GM10248 (cell line): ENCODE data around the gene BMPR2.

Source experiments
- CTCF ChIA-PET: fragments of 300-600 bp; sonication (Branson Sonifier 250); formaldehyde crosslinking; extraction: SDS; loops from one replicate; lab custom pipeline; 2021; ENCODE audit warnings: antibody characterized with exemption; lab: Yijun Ruan, JAX
- POLR2A ChIA-PET: fragments of 350-650 bp; sonication (Branson Sonifier 250); formaldehyde crosslinking; extraction: SDS; loops from one replicate; lab custom pipeline; 2020; ENCODE audit warnings: antibody characterized with exemption; lab: Yijun Ruan, JAX
- DNase-seq: peaks from one replicate; pipeline ENCODE4 v3.0.0; 2012; ENCODE audit errors: extremely low spot score
- CTCF ChIP-seq: IDR thresholded peaks from 2 replicates; pipeline ENCODE4 v1.5.1; 2012; ENCODE audit warnings: mild to moderate bottlenecking, low read depth; ENCODE audit errors: extremely low read depth, missing control alignments, control extremely low read depth

Gene BMPR2

GRCh38 chr2:202454536-202454935, 78.4 kb downstream of the BMPR2 start:
- no peak for DNase-seq
- POLR2A ChIA-PET: no interaction called here
- no peak for TF ChIP-seq CTCF
- CTCF ChIA-PET: no interaction called here

DNA sequence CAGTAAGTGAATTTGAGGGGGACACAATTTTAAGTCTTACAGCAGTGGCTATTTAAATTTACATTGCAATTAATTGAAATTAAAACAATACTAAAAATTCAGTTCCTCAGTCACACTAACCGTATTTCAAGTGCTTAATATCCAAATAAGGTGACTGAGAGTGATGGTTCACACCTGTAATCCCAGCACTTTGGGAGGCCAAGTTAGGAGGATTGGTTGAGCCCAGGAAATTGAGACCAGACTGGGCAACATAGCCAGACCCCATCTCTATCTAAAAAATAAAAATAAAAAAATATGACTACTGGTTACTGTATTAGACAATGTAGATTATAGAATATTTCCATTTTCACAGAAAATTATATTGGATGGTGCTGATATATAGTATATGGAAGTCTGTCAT, 79.0 kb downstream of the BMPR2 start:
- DNase-seq: no peak
- CTCF ChIA-PET: no interaction called here
- no peak for TF ChIP-seq CTCF
- POLR2A ChIA-PET: no interaction called here

GRCh38 chr2:202460119-202460518, 84.0 kb downstream of the BMPR2 start:
- no peak for DNase-seq
- ChIA-PET POLR2A (no interaction called here), CTCF (no interaction called here)
- TF ChIP-seq CTCF: no peak

- TF ChIP-seq CTCF: no peak
- ChIA-PET POLR2A (no interaction called here), CTCF (interaction anchor here (1.0 kb wide), 1 partner anchor 11 kb away, joined by 3 read pairs; no protein-coding TSS in a partner anchor)
- no peak for DNase-seq
Measured at GRCh38 chr2:202479090-202479489, 103.0 kb downstream of the BMPR2 start.

DNA sequence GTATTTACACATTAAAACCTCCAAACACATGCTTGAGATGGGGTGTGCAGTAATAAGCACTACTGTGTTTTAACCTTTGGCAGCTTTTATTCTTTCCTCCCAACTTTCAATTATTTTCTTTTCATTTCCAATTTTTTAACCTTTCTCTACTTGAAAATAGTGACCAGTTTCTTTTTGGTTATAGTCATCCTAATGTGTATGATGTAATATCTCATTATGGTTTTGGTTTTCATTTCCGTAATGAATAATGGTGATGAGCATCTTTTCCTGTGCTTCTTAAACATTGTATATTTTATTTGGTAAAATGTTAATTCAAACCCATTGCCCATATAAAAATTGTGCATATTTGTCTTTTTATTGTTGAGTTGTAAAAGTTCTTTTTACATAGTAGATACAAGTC, 103.5 kb downstream of the BMPR2 start:
- DNase-seq: no peak
- CTCF ChIA-PET: interaction anchor here (1.2 to 1.6 kb wide), 2 partner anchors 11 to 16 kb away, joined by 3 to 4 read pairs; no protein-coding TSS in a partner anchor
- TF ChIP-seq CTCF: no peak
- POLR2A ChIA-PET: no interaction called here

DNA sequence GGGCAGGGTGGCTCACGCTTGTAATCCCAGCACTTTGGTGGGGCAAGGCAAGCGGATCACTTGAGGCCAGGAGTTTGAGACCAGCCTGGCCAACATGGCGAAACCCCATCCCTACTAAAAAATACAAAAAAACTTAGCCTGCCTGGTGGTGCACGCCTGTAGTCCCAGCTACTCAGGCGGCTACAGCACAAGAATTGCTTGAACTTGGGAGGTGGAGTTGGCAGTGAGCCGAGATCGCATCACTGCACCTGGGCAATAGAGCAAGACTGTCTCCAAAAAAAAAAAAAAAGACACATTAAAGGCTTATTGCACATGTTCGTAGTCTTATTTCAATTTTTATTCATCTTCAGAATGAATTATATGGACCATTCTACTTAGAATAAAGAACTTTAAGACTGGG, 110.2 kb downstream of the BMPR2 start:
- POLR2A ChIA-PET: no interaction called here
- no peak for DNase-seq

More for the DNA sequence above, 110.2 kb downstream of the BMPR2 start:
- CTCF ChIA-PET: no interaction called here
- no peak for TF ChIP-seq CTCF
